GM19468 (cell line): ENCODE measurements around the gene BTLA.
A peak's percentile ranks its signal among the peaks of the same experiment; 100 is the strongest.
"Not testable (repeated sequence)": the region's sequence is repeated elsewhere in the genome, so short reads cannot be mapped to it uniquely, and the experiment has no call there.

Experiments
- ATAC-seq: cut with Tn5 transposase; IDR thresholded peaks from one replicate; pipeline ENCODE4 v1.9.1; 2021; ENCODE audit warnings: mild to moderate bottlenecking, moderate library complexity, moderate number of reproducible peaks; ENCODE audit not compliant: unreplicated experiment; ENCODE audit errors: extremely low read depth

BTLA gene

DNA sequence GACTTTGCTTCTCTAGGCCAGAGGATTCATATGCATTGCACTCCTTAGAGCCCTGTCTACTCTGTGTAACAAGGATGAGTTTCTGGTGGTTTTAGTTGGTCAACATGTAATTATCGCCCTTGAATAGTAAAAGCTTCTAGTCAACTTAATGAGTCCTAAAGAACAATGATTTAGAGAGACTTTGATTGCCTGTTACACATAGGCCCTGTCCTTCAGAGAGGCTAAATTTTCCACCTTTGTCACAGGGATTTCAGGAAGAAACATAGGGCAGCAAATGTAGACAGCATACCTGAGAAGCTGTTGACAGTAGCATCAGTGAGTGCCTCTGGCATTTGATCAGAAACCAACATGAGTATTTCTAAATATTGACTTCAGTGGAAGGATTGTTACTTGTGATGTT is 7.1 kb downstream of the BTLA start:
- ATAC-seq = no peak

DNA sequence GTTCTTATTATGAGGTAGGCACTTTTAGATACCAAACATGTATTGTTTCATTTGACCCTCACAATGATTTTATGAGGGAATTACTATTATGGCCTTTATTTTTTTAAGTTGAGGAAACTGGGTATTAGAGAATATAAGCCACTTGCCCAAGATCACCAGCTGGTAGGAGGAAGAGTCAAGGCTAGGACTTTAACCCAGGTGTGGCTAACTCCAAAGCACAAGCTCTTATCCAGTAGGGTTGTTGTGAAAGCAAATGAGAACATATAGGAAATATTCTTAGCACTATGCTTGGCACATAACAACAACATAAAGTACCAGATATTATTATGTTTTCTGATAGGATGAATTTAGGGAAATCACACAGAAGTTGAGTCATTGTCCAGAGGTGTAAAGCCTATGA is 7.9 kb downstream of the BTLA start:
- no peak for ATAC-seq

DNA sequence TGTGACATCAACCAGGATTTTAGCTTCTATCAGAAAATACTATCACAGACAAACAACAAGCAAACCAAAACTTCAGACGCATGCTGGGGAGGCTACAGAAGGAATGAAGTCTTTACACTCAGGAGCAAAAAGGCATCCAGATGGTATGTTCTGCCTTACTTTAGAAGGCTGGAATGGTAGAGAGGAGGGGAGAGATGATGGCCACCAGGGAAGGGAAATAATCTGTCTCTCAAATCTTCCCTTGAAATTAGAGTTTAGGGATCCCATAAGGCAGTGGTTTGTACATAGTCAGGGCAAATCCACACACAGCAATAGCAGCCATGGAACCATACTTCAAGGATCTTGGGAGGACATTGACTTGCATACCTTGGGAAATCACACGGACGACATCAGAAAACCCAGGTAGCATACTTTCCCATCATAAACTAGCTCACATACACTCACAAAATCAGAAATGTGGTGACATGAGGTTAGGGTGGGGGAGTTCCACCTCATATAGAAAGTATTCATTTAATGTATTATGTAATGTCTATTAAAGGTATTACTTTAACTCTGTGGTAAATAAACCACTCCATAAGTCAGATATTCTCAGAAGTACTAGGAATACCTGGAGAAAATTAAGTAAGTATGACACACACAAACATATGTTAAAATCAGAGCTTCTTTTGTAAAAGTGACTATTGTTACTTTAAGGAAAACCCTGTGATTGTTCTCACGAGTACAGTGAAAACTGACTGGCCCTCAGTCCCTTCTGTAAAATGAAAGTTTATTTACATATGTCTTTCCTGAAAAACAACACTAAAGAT is 9.4 kb downstream of the BTLA start:
- ATAC-seq = peak; percentile 30

DNA sequence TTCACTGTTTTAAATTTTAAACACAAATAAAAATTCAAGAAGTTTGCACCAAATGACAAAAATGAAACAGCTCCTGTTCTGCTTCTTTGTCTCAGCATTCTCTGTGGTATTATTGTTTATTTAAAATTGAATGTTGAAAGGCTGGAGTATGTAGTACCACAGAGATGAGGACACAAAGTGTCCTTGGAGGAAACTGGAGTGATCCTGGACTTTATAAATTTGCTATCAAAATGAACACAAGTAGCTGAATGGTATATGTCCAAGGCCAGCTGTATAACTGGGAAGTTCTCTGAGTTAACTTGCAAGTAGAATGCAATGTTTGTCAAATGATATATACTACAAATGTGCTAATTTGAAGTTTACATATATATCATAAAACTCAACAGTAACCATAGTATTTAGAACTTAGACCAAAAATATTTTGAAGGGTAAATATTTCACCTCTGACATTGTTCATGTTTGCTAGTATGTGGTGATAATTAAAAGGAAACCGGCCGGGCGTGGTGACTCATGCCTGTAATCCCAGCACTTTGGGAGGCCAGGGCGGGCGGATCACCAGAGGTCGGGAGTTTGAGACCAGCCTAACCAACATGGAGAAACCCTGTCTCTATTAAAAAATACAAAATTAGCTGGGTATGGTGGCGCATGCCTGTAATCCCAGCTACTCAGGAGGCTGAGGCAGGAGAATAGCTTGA is 12.3 kb downstream of the BTLA start:
- no peak for ATAC-seq

DNA sequence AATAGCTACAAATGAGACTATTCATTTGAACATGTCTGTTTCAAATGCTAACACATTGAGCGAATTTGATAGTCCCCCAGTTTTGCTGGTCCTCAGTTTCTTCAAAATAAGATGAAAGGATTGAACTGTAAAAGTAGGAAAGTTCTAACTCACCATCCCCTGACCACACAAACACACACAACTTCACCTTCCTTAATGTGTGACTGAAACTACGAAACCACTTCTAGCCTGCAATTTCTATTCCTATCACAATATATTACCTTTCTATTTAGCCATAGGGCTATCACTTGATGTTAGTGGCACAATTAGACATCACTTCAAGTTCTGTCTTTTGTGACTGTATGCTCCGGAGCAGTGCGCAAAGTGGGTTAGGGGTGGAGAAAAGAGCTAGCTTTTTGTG is 14.9 kb downstream of the BTLA start:
- no peak for ATAC-seq

DNA sequence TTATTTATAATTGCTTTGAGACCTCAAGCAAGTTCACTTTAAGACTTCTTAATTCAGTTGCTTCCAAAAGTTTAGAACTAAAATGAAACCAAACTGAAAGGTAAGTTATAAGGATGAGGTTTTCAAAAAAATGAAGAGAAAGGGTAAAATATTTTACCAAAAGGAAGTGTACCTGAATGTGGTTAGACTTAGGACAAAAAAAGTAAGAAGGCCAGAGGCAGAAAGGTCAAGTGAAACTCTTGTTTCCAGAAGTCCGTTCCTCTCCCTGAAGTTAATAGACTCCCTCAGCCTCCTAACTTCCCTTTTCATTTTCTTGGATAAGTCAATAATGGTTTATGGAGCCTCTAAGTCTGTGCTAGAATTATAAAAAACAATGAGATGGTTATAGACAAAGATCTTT is 16.6 kb downstream of the BTLA start:
- no peak for ATAC-seq

DNA sequence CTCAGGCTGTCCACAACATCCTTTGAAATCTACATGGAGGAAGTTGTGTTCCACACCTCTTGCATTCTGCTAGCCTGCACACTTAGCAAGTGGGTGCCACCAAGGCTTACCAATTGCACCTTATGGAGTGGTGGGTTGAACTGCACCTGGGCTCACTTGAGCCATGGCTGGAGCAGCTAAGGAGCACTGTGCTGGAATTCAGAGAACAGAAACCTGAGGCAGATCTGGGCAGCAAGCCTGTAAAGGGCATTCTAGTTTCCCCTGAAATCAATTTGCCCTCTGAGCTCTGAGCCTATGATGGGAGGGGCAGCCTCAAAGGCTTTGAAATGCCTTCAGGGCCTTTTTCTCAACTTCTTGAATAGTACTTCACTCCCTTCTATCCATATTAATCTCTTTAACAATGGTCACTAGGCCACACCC is 18.0 kb downstream of the BTLA start:
- no peak for ATAC-seq

DNA sequence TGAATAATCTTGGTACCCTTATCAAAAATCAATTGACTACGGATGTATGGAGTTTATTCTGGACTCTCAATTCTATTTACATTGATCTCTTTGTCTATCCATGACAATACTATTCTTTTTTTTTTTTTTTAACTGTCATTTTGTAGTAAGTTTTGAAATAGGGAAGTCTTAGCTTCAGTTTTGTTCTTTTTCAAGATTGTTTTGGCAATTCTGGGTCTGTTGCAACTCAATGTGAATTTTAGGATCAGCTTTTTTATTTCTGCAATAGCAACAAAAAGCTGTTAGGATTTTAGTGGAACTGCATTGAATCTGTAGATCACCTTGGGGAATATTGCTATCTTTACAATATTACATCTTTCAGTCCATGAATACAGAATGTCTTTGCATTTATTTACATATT is 21.4 kb downstream of the BTLA start:
- no peak for ATAC-seq

DNA sequence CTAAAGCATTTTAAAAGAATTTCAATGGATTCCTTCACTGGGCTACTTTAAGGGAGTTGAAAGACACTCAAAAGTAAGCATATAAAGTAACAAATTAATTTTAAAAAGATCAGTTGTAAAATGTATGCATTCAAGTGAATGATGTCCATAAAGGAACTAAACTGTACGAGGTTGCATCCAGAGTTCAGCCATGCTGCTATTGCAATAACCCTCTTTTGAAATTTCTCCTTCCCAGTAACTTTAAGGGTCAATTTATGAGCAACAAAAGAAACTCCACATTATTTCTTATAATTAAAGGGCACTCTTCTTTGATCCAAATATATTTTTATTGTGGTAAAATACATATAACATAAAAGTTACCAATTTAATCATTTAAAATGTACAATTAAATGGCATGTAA is 22.9 kb downstream of the BTLA start:
- no peak for ATAC-seq

DNA sequence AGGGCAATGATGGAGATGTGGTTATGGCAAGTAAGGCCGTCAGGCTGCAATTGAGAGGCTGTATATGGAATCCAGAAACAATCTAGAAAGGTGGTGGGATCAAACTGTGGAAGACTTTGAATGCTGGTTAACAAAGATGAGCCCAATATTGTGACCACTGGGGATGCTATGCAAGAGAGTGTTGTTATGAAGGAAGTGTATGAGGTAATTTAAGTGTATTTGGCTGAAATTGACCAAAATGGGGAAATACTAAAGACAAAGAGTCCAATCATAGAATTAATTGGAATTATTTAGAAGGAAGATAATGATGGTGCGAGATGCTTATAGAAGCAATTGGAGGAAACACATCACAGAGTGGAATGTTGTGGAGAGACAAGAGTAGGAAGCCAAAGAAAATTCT is 24.5 kb downstream of the BTLA start:
- no peak for ATAC-seq

DNA sequence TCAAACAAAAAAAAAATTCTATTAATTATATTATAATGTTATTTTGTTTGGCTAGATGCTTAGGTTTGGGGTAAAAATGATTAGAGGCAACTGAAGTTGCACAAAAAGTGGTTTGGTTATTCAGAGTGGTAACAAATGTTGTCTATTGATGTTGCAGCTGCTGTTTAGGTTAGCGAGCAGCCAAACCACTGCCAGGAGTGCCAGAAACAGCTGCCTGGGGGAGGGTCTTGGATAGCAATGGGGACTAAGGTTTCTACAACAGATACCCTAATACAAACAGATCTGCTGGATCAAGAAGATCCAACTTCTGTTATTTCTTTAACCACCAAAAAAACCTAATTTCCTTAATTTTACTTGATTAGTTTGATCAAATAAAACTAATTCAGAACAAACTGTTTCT is 26.6 kb downstream of the BTLA start:
- ATAC-seq = no peak

DNA sequence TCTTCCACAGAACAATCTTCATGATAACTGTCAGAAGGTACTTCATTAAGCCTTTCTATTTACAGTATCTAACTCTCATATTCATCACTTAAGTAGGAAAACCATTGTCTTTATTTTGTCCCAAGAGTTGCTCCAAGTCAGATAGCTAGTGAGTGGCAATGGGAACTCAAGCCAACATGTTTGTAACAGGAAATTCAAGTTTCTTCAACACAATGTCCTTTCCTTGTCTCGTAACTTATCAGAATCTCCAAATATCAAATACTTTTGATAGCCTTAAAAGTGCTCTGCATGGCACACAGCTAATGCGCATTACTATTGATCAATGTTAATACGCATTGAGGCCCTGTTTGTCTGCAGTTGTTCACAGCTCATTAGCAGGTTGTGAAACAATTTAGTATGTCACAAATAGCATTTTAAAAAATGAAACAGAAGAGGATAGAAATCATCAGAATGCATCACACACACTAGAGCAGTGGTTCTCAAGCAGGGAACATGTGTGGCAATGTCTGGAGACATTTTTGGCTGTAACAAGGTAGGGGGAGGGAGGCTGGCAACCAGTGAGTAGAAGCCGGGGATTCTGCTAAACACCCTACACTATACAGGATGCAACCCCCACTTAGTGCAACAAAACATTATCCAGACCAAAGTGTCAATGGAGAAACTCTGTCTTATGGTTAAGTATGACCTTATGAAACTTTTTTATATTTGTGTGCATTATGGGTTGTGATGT is 27.5 kb downstream of the BTLA start:
- ATAC-seq = no peak

DNA sequence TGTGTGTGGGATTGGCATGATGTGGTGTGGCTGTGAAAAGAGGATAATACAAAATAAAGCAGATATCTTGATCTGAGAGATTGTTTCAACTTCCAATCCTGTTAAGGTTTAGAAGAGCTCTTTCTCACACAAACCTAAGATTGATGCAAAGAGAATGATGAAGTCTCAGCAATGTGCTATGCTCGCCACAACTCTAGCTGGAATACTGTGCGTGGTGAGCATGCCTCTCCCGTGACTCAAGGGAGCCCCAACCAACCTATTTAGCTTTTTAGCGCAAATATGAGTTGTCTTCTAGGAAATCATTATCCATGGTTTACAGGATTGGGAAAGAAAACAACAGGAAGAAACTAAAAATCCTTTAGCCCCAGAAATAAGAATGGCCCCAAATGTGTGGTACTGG is 28.5 kb downstream of the BTLA start:
- no peak for ATAC-seq

DNA sequence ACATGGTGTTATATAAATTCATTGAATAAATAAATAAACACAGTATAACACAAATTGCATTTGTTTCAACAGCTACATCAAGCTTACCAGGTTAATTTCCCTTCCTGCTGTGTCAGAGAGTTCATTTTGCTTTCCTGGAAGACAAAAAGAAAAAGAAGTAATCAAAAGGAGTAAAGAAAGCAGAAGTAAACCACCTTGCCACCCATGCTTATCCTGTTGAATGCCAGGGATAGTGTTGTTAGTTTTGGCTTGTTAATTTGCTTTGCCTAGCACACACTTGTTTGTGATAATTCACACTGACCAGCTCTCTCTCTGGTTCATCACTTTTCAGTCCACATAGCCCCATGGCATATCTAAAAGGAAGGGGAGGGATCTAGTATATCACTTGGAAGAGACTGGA is 29.6 kb downstream of the BTLA start:
- no peak for ATAC-seq

DNA sequence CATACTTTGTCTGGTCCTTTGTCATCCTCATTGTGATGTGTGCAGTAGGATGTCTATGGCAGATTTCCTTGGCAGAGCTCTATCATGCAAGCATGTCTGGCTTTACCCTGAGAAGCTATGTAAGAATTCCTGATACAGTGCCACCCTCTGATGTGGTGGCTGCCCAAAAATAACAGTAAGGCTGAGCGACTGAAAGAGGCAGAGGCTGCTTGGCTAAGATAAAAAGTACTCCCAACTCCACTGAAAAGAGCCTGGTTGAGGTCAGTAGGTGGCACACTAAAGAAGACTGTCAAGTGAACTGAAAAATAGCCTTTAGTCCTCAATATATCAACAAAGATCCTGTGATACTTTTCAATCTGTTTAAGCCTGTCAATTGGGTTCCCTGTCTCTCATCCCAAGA is 31.7 kb downstream of the BTLA start:
- no peak for ATAC-seq

DNA sequence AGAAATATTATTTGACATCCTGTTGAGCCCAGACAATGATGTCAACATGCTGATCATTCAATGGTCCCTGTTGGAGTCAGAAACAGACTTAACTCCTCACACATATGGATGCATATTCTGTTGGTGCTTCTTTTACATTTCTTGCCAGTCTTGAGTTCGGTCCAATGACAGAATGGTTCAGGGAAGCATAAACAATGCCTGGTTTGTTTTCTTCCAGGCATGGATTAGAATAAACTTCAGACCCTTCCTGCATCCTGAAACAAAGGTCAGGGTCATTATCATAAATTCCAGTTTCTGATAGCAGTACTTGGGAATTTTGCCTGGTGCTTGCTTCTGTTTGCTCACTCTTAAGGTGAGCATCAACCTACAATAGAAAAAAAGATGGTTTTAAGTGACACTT is 33.3 kb downstream of the BTLA start:
- ATAC-seq = no peak

DNA sequence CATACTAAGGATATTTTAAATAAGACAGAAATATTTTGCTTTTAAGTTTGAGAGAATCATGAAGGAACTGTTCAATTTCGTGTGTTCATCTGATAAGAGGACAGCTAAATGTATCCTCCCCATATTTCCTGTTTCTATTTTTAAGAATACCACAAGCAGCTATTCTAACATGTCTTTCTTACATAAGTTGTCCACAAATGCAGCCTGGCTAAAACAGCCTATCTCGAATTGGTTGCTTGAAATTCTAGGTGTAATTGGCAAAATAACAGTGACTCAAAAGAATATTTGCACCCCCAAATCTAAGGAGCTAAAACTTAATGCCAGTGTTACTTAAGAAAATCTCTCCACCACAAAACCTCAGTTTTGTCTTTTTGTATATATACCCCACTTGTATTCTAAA is 35.0 kb downstream of the BTLA start:
- no peak for ATAC-seq

DNA sequence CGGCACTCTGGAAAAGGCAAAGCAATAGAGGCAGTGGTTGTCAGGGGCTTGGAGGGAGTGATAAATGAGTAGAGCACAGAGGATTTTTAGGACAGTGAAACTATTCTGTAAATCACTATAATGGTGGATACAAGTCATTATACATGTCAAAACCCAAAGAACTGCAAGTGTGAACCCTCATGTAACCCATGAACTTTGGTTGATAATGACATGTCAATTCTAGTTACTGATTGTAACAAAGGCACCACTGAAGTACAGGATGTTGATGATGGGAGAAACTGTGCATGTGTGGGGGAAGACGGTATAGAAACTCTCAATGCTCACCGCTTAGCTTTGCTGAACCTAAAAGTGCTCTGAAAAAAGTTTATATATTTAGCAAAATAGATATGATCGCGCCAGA is 36.0 kb downstream of the BTLA start:
- no peak for ATAC-seq

DNA sequence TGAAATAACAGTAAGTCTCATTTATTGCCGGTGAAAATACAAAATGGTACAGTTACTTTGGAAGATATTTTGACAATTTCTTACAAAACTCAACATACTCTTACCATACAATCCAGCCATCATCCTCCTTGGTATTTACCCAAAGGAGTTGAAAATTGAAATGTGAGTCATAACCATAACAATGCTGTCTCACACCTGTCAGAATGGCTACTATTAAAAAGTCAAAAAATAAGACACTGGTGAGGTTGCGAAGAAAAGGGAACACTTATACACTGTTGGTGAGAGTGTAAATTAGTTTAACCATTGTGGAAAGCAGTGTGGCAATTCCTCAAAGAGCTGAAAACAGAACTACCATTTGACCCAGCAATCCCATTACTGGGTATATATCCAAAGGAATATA is 37.5 kb downstream of the BTLA start:
- ATAC-seq = not testable (repeated sequence)

DNA sequence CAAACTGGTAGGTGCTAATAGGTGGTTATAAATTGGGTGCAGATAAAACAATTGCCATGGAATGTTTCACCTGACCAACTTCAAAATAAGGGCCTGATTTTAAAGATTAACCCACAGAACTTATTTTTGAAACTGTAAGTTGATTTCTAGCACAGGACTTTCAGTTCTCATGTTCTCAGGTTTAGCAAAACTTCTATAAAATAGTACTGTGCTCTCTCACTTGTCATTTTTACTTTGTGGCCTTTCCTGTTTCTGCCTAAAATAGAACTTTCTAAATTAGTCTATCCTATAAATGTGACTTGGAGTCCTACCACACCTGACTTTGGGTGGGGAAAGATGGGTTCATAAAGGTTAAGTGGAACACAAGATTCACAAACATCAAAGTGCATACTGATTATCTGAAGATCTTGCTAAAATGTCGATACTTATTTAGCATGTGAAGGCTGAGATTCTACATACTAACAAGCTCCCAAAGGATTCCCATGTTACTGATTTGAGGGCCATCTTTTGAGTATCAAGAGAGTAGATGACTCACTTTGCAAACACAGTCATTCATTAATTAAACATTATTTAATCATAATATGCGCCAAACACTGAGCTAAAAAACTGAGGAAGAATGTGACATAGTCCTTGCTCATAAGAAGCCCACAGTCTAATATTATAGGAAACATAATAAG is 38.6 kb downstream of the BTLA start:
- ATAC-seq = no peak

DNA sequence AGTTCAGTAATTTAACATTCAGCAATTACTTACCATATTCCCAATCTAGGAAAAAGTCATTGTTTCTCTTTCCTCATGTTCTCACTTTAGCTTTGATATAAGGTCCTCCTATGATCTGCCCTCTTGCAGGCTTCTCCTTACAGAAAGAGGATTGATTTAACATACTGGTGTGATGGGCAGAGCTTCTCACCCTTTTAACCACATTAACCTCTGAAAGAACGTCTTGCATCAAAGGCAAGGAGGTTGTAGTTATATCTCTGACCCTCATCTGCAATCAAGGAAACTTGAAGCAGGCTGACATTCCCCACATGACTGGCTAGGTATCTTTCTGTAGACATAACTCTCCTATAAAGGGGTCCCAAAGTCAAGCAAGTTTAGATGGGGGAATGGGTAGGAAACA is 39.5 kb downstream of the BTLA start:
- ATAC-seq = no peak
